Erythroblast (primary cell): Measurements from ENCODE around the gene SNX27.

Source experiments
- GATA1 ChIP-seq: IDR thresholded peaks from 2 replicates; pipeline ENCODE4 v1.6.1; 2011; ENCODE audit warnings: low read depth, mild to moderate bottlenecking, control low read depth, low read length, moderate library complexity
- POLR2A ChIP-seq: IDR thresholded peaks from 2 replicates; pipeline ENCODE4 v1.6.1; 2011; ENCODE audit warnings: mild to moderate bottlenecking, low read length

DNA sequence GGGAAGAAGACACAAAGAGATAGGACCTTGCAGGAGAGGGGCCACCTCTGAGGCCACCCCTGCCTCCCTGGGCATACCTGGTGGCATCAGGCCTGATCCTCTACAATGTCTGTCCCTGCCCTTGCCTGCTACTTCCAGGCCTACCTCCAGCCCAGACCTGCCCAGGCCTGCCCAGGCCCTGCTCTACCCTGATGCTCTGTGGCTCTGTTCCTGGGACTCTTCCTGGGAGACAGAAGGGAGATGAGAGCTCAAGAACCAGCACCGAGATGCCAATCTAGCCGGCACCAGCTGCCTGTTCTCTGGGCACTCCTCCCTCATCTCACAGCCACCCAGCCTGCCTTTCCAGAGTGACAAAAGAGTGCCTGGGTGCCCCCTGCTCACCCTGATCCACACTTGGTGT lies 102.0 kb downstream of the SNX27 start:
- TF ChIP-seq POLR2A: no peak
- TF ChIP-seq GATA1: no peak
